K562 (cell line): ENCODE results near the gene PLEKHA7. TPM values are rescaled to one million over a fixed set of nuclear protein-coding genes. Genes with fewer than 3 reads are reported as not detected.

ENCODE experiments used
- ATAC-seq: fragments of 200-7000 bp; cut with Tn5 transposase; 3 replicates; pipeline ENCODE4 v1.9.1; 2020; ENCODE audit warnings: moderate library complexity
- BruUV-seq: library from RNA; stranded (reverse); fragments of 400-500 nt; replicated peaks from 2 replicates; lab custom pipeline; 2021; lab: Mats Ljungman, UMichigan
- CTCF ChIA-PET: fragments of 300-600 bp; formaldehyde crosslinking; extraction: SDS; loops from one replicate; lab custom pipeline; 2021; ENCODE audit warnings: low intra/inter-chr PET ratio; lab: Yijun Ruan, JAX
- POLR2A ChIA-PET: fragments of 300-600, 350-650 bp; sonication (Branson Sonifier 250); formaldehyde crosslinking; extraction: SDS; loops from one replicate; lab custom pipeline; 2021; ENCODE audit warnings: antibody characterized with exemption, inconsistent platforms; lab: Yijun Ruan, JAX
- DNase-seq, 4 experiments: peaks; one replicate each; pipeline versions ENCODE4 v3.0.0 to v3.0.0-alpha.2; 2011 to 2018; ENCODE audit warnings: low spot score in 3 of 4, mixed read lengths in 3 of 4; ENCODE audit errors: extremely low read depth in 1 of 4
- FAIRE-seq: peaks from 2 replicates; lab custom pipeline; 2011; peaks lifted over from hg19 to GRCh38; lab: Jason Lieb, UNC
- H2AFZ ChIP-seq: 2 replicates; pipeline ENCODE4 v1.6.0; 2011; ENCODE audit warnings: low read depth, low read length, control low read depth, inconsistent platforms
- H3K27ac ChIP-seq: fragments of 200-600 bp; 3 replicates; pipeline ENCODE4 v1.8.0; 2011; ENCODE audit warnings: low read depth, mild to moderate bottlenecking, control low read depth, inconsistent platforms, low read length, moderate library complexity, mixed read lengths; ENCODE audit errors: extremely low read depth
- H3K27me3 ChIP-seq, 2 experiments: fragments of 300-600 bp in 1 of 2; 2 replicates in 1 of 2; 3 replicates in 1 of 2; pipeline versions ENCODE4 v1.6.0 to v1.8.0; 2011; ENCODE audit warnings: inconsistent platforms in 2 of 2, low read length in 2 of 2, mild to moderate bottlenecking in 1 of 2, mixed read lengths in 1 of 2, moderate library complexity in 1 of 2; ENCODE audit not compliant: control insufficient read depth in 2 of 2, insufficient read depth in 2 of 2
- H3K36me3 ChIP-seq: fragments of 300-600 bp; 3 replicates; pipeline ENCODE4 v1.8.0; 2011; ENCODE audit warnings: mild to moderate bottlenecking, low read length, inconsistent platforms; ENCODE audit not compliant: control insufficient read depth, insufficient read depth
- H3K4me1 ChIP-seq, 2 experiments: fragments of 200-600 bp in 1 of 2; replicated peaks in 1 of 2; 2 replicates in 1 of 2; 3 replicates in 1 of 2; pipeline versions ENCODE4 v1.5.1 to v1.8.0; 2011; ENCODE audit warnings: inconsistent platforms in 2 of 2, low read length in 2 of 2, mild to moderate bottlenecking in 1 of 2, mixed read lengths in 1 of 2, moderate library complexity in 1 of 2; ENCODE audit not compliant: control insufficient read depth in 2 of 2, insufficient read depth in 2 of 2
- H3K4me2 ChIP-seq: 2 replicates; pipeline ENCODE4 v1.6.1; 2011; ENCODE audit warnings: low read length, control low read depth, inconsistent platforms, mixed read lengths; ENCODE audit not compliant: insufficient read depth
- H3K4me3 ChIP-seq: fragments of 200-600 bp; sonication (generic), shearing (Covaris generic); 2 replicates; pipeline ENCODE4 v1.5.1; 2016; ENCODE audit warnings: control low read depth, inconsistent platforms
- H3K79me2 ChIP-seq: fragments of 200-600 bp; 3 replicates; pipeline ENCODE4 v1.8.0; 2011; ENCODE audit warnings: low read length, inconsistent platforms; ENCODE audit not compliant: control insufficient read depth, insufficient read depth
- H3K9ac ChIP-seq, 2 experiments: 2 replicates each; pipeline versions ENCODE4 v1.6.0 to v1.6.1; 2011; ENCODE audit warnings: low read depth in 2 of 2, low read length in 2 of 2, control low read depth in 1 of 2, inconsistent platforms in 1 of 2, mild to moderate bottlenecking in 1 of 2, mixed read lengths in 1 of 2; ENCODE audit not compliant: insufficient read depth in 1 of 2
- H3K9me1 ChIP-seq: one replicate; pipeline ENCODE4 v1.6.0; 2011; ENCODE audit warnings: inconsistent platforms, mild to moderate bottlenecking, low read length, moderate library complexity; ENCODE audit not compliant: control insufficient read depth, insufficient read depth
- H3K9me3 ChIP-seq: replicated peaks from 2 replicates; pipeline ENCODE4 v1.5.1; 2011; ENCODE audit warnings: low read depth, low read length, inconsistent platforms; ENCODE audit not compliant: control insufficient read depth, insufficient read depth
- H4K20me1 ChIP-seq: replicated peaks from 2 replicates; pipeline ENCODE4 v1.6.1; 2011; ENCODE audit warnings: low read length, inconsistent platforms, mixed read lengths; ENCODE audit not compliant: control insufficient read depth, insufficient read depth
- EP400 ChIP-seq: fragments of 450-650 bp; IDR thresholded peaks from 2 replicates; pipeline ENCODE4 v1.6.1; 2017; ENCODE audit warnings: antibody characterized with exemption, mild to moderate bottlenecking, moderate library complexity
- HDGF ChIP-seq: fragments of 450-650 bp; IDR thresholded peaks from 2 replicates; pipeline ENCODE4 v1.6.1; 2016
- HES1 ChIP-seq: fragments of 450-650 bp; IDR thresholded peaks from 2 replicates; pipeline ENCODE4 v1.6.1; 2016; ENCODE audit warnings: low read depth, mild to moderate bottlenecking, moderate library complexity
- HMG20A ChIP-seq: fragments of 450-650 bp; formaldehyde crosslinking; conservative IDR thresholded peaks from 2 replicates; pipeline ENCODE4 v1.4.0; 2020; ENCODE audit warnings: mild to moderate bottlenecking, mixed read lengths
- JUNB ChIP-seq: fragments of 450-650 bp; formaldehyde crosslinking; conservative IDR thresholded peaks from 2 replicates; pipeline ENCODE4 v1.4.0; 2020; ENCODE audit warnings: mild to moderate bottlenecking
- KAT2B ChIP-seq: IDR thresholded peaks from one replicate; pipeline ENCODE4 v1.6.1; 2012; ENCODE audit warnings: low read depth, mild to moderate bottlenecking, control low read depth, inconsistent platforms, low read length, moderate library complexity
- MTF1 ChIP-seq: fragments of 250-450 bp; sonication (Bioruptor Pico); IDR thresholded peaks from 2 replicates; pipeline ENCODE4 v1.9.0; 2021; ENCODE audit warnings: moderate library complexity, mild to moderate bottlenecking, inconsistent platforms, borderline replicate concordance
- NCOA4 ChIP-seq: fragments of 450-650 bp; IDR thresholded peaks from 2 replicates; pipeline ENCODE4 v1.6.1; 2018; ENCODE audit warnings: mild to moderate bottlenecking; ENCODE audit not compliant: partially characterized antibody
- POLR2A ChIP-seq: fragments of 450-650 bp; conservative IDR thresholded peaks from 2 replicates; pipeline ENCODE4 v1.6.1; 2016
- POLR3G ChIP-seq: IDR thresholded peaks from 2 replicates; pipeline ENCODE4 v1.6.1; 2011; ENCODE audit not compliant: insufficient read length, insufficient replicate concordance; ENCODE audit errors: extremely low read depth
- SNRNP70 ChIP-seq: fragments of 200-400 bp; formaldehyde crosslinking; optimal IDR thresholded peaks from 2 replicates; pipeline ENCODE3; 2017; ENCODE audit warnings: low read depth, low read length
- THRAP3 ChIP-seq: fragments of 450-650 bp; IDR thresholded peaks from 2 replicates; pipeline ENCODE4 v1.6.1; 2016; ENCODE audit warnings: mild to moderate bottlenecking, inconsistent platforms, borderline replicate concordance
- ZFP30 ChIP-seq: fragments of 250-450 bp; sonication (Bioruptor Pico); IDR thresholded peaks from 2 replicates; pipeline ENCODE4 v1.8.0; 2022; ENCODE audit warnings: moderate library complexity, mild to moderate bottlenecking, inconsistent platforms, borderline replicate concordance
- ZNF224 ChIP-seq: sonication (generic); formaldehyde crosslinking; IDR thresholded peaks from 2 replicates; pipeline ENCODE4 v1.8.0; 2022; ENCODE audit warnings: mild to moderate bottlenecking, missing genetic modification reagents
- ZNF445 ChIP-seq: fragments of 250-450 bp; sonication (Bioruptor Pico); IDR thresholded peaks from 2 replicates; pipeline ENCODE4 v1.4.0; 2020; ENCODE audit warnings: low read depth, mild to moderate bottlenecking, moderate library complexity
- ZNF785 ChIP-seq: fragments of 250-450 bp; sonication (Bioruptor Pico); IDR thresholded peaks from 2 replicates; pipeline ENCODE4 v1.4.0; 2020; ENCODE audit warnings: mild to moderate bottlenecking
- WGBS: fragments of 100-300 bp; shearing (Covaris generic); methylation state at CpG from one replicate; pipeline ENCODE4 v1.1.6; 2016; ENCODE audit warnings: low coverage, mixed read lengths; ENCODE audit not compliant: insufficient coverage; ENCODE audit errors: missing lambda C conversion rate; 5-methylcytosine and 5-hydroxymethylcytosine counted together
- in situ Hi-C: fragments of 300-500 bp; cut with MboI; formaldehyde crosslinking; loops from 4 replicates; pipeline ENCODE4 v1.15.0; 2018; ENCODE audit warnings: inconsistent platforms, mixed read lengths
- intact Hi-C: fragments of 100-400 bp; cut with micrococcal nuclease; formaldehyde crosslinking; loops from 2 replicates; pipeline ENCODE4 v1.14.2; 2022
- polyA plus RNA-seq, 8 experiments: library from polyadenylated mRNA; depleted of rRNA in 4 of 8; stranded (reverse) in 5 of 8; unstranded in 3 of 8; fragments of >200 nt; fragmentation: Nextera tagmentation in 2 of 8; fragmentation: Illumina TruSeq in 1 of 8; extraction: Ambion mirVana in 2 of 8; extraction: Trizol in 1 of 8; gene quantifications; 2 replicates each; pipeline versions ENCODE4 v1.2.1 to v1.2.3, GENCODE V29; 2011 to 2014; ENCODE audit warnings: inconsistent platforms in 1 of 8, missing spikeins in 1 of 8
- total RNA-seq, 7 experiments: library from RNA; depleted of rRNA in 6 of 7; stranded (reverse); fragments of >200 nt in 6 of 7; fragmentation: Illumina TruSeq in 2 of 7; extraction: Trizol in 2 of 7; gene quantifications; 2 replicates each; pipeline versions ENCODE4 v1.2.1 to v1.2.3, GENCODE V29; 2011 to 2021; ENCODE audit warnings: low replicate concordance in 1 of 7
- TF ChIP-seq, protein P1 (sequence below): fragments of 450-650 bp; IDR thresholded peaks from 2 replicates; pipeline ENCODE4 v1.6.1; 2018; ENCODE audit warnings: mild to moderate bottlenecking, low read depth; ENCODE audit not compliant: partially characterized antibody

The PLEKHA7 gene
- total and polyA plus RNA-seq, 9 of the 15 experiments (the other 6 are each of a cell fraction or from before 2014, with no cell fraction given) = 0.06 to 0.77 (median 0.20) TPM; not detected in 1

- TF ChIP-seq ZNF224 (CRISPR knock-in tag) = no peak
- TF ChIP-seq ZNF785 = no peak
- TF ChIP-seq HDGF = no peak
These were observed 263.8 kb downstream of the PLEKHA7 start (continued) for GRCh38 chr11:16750417-16750816.

GRCh38 chr11:16749666-16750065 is 264.5 kb downstream of the PLEKHA7 start:
- intact Hi-C loops = no loop called here
- ChIA-PET CTCF (no interaction called here), POLR2A (interaction anchor here (1.3 to 3.7 kb wide), 2 partner anchors 10 to 15 kb away, joined by 4 to 27 read pairs; partner anchors contain the start of gene C11orf58)
- Histone ChIP-seq H3K27ac (no peak overlapping the region), H2AFZ (no peak overlapping the region), H4K20me1 (no peaks in the 10 kb centered on the region), H3K4me1 (no peaks in the 10 kb centered on the region; a peak in 1 of 5 replicates), H3K4me3 (no peak overlapping the region), H3K9me3 (no peaks in the 10 kb centered on the region), H3K4me2 (no peak overlapping the region), H3K9ac (no peak overlapping the region), H3K36me3 (peaks cover 97% of the 10 kb centered on the region), H3K9me1 (no peaks in the 10 kb centered on the region)
- FAIRE-seq (no peak), ATAC-seq (no peak)
- BruUV-seq = no TSS peak
- 56% methylated on average over 2 of the region's 2 CpGs for WGBS
- TF ChIP-seq JUNB (no peak), SNRNP70 (no peak), MTF1 (CRISPR knock-in tag) (no peak), NCOA4 (no peak), POLR2A (no peak), HMG20A (no peak), HES1 (no peak), KAT2B (no peak), THRAP3 (no peak), ZNF445 (CRISPR knock-in tag) (no peak), POLR3G (no peak), EP400 (no peak), ZFP30 (CRISPR knock-in tag) (no peak)
- TF ChIP-seq, protein P1, sequence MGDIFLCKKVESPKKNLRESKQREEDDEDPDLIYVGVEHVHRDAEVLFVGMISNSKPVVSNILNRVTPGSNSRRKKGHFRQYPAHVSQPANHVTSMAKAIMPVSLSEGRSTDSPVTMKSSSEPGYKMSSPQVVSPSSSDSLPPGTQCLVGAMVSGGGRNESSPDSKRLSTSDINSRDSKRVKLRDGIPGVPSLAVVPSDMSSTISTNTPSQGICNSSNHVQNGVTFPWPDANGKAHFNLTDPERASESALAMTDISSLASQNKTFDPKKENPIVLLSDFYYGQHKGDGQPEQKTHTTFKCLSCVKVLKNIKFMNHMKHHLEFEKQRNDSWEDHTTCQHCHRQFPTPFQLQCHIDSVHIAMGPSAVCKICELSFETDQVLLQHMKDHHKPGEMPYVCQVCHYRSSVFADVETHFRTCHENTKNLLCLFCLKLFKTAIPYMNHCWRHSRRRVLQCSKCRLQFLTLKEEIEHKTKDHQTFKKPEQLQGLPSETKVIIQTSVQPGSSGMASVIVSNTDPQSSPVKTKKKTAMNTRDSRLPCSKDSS = no peak
- TF ChIP-seq, all 486 proteins: peak for 0
- in situ Hi-C loops = no loop called here
- Histone ChIP-seq H3K27me3 (no peaks in the 10 kb centered on the region), H3K79me2 (peaks cover 25% of the 10 kb centered on the region)
- DNase-seq = no peak
